HG03159 (cell line): ENCODE data around the gene SLC8A2.
"Not testable (repeated sequence)": the region's sequence is repeated elsewhere in the genome, so short reads cannot be mapped to it uniquely, and the experiment has no call there.

Experiments used
- ATAC-seq: cut with Tn5 transposase; IDR thresholded peaks from one replicate; pipeline ENCODE4 v1.9.1; 2021; ENCODE audit warnings: mild to moderate bottlenecking, moderate library complexity; ENCODE audit not compliant: unreplicated experiment

The SLC8A2 gene

GRCh38 chr19:47489072-47489914, 17.6 kb upstream of the SLC8A2 start:
- no peak for ATAC-seq

GRCh38 chr19:47487551-47488515, 16.1 kb upstream of the SLC8A2 start:
- ATAC-seq, result no peak

- no peak for ATAC-seq
Observed at GRCh38 chr19:47486900-47487299, 15.2 kb upstream of the SLC8A2 start.

- ATAC-seq, result not testable (repeated sequence)
Observed at GRCh38 chr19:47486220-47486619, 14.5 kb upstream of the SLC8A2 start.

DNA sequence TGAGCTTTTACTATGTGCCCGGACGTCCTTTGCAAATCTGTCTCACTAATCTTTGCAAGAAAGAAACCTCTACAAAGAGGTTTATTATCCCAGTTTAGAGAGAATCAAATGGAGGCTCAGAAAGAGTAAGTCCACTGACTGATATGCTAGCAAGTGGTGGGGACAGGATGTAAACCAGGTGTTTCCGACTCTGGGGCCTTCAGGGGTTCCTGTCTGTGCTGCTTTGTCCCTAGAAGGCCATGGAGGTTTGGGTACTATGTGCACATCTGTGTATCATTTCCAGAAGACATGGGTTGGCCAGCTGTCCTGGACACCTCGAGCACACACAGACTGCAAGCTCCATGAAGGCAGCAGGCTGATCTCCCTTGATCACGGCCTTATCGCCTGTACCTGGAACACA, 13.5 kb upstream of the SLC8A2 start:
- no peak for ATAC-seq

DNA sequence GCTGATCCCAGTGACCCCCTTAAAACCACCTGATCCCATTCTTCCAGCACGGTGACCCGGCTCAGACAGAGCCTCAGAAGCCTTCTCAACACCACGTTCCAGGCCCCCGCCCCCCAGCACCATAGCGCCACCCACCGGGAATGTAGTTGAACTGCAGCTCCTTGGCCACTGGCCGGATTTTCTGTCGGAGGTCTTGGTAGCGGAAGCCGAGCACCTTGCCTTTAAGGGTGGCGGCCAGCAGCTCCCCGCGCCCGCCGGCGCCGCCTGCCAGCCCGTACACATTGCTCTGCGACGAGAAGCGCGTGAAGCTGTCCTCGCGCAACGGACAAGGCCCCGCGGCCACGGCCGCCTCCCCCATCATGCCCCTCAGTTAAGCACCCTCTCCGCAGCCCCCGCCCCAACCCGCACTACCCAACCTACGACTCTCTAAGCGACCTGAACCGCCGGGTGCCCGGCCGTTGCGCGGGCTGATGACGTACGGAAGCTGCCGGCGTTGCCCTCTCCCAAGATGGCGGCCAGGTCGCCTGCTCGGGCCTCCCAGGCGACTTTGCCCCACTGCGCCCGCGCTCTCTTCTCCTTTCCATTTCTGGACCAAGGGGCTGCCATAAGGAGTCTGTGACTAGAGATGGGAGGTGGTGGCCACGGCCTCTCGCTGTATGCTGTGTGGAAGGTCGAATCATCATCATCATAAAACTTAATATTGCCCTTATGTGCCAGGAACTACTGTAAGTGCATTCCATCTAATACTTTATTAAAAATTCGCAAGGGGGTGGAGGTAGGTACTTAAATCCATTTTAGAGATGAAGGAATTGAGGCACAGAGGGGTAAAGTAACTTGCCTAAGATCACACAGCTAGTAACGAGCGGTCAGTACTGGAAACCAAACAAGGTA, 12.4 kb upstream of the SLC8A2 start, which contains the start of gene KPTN:
Gene KPTN (minus strand): TSS at position 420 of the 891 bp plus-strand sequence. CDS start 59 bp downstream, at position 361.
- peak; percentile 71 for ATAC-seq

DNA sequence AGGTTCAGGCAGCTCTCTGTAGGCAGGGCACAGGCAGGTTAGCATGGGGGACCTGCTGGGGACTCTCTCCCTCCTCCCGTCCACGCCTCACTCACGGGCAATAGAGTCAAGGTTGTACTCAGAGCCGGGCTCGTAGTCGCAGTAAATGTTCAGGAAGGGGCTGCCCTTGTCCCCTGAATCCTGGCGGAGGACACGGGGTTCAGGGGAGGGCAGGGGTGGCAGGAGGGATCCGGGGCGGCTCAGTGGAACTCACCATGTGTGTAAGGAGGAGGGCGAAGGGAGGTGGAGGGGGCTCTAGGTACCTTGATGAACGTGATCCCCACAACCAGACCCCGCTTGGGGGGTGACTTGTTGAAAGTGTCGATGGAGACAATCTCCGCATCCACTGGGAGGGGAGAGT, 11.5 kb upstream of the SLC8A2 start:
- ATAC-seq, result no peak

- ATAC-seq, result no peak
Observed at GRCh38 chr19:47481460-47482052, 9.9 kb upstream of the SLC8A2 start.

DNA sequence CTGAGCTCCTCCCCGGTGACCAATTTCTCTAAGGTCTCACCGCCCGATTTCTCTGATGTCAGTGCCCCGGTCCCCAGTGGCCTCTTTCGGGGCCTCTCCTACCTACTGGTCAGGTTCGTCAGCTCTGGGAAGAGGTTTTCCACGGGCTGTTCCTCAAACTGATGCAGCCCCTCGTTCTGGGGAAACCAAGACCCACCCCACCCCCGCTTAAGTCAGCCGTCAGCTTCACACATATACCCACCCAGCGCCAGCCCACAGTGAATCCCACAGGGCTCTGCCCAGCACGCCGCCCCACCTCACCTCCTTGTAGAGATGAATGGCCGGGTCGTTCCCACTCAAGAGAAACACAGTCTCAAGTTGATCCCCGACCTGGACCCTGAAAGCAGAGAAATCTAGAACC, 9.0 kb upstream of the SLC8A2 start:
- no peak for ATAC-seq

DNA sequence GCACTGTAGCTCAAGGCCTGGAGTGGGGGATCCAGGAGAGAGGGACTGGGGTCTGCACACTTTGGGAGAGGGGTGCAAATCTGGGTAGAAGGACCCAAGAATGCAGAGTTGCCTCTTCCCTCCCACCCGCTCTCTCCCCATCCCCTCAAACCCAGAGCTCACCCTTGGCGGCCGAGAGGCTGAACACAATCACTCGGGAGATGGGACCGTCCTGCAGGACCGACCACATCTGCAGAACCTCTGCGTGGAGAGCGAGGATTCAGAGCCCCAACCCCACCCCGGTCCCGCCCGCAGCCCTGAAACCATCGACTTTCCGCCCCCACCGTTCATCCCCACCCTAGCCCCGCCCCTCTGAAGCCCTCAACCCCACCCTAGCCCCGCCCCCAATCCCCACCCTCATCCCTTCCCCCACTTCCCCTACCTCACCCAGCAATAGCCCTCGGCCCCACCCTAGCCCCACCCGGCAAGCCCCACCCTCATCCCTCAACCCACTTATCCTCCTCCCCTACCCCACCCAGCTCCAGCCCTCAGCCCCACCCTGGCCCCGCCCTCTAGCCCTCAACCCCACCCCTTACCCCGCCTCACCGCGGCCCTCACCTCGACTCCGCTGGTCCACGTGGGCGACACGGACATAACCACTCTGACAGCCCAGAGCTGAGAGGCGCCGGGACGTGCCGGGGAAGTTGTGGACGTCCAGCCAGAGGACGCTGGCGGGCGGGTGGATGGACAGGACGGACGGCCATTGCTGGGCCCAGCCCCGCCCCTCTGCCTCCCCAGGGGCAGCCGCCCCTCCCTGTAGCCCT, 8.2 kb upstream of the SLC8A2 start:
- ATAC-seq, result no peak

DNA sequence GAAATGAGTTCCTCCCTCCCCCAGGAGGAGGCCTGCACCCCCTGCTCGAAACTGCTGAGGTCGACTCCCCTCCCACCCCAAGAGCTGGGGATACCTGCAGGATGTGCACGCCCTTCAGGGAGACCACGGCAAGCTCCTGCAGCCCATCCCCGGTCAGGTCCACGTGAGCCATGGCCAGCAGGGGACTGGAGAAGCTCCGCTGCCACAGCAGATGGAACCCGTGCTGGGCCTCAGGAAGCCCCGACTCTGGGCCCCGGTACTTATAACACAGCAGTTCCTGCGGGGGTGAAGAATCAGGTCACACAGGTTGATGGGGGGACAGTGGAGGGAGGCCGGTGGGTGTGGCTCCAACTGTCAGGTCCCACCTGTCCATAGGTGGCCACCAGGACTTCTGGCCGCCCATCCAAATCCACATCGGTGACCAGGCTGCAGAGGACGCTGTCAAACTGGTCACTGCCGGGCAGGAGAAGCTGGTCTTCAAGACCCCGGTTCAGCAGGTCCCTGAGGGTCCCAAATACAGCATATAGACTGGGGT, 4.8 kb upstream of the SLC8A2 start:
- no peak for ATAC-seq

- no peak for ATAC-seq
Observed at GRCh38 chr19:47475465-47475864, 3.8 kb upstream of the SLC8A2 start.

DNA sequence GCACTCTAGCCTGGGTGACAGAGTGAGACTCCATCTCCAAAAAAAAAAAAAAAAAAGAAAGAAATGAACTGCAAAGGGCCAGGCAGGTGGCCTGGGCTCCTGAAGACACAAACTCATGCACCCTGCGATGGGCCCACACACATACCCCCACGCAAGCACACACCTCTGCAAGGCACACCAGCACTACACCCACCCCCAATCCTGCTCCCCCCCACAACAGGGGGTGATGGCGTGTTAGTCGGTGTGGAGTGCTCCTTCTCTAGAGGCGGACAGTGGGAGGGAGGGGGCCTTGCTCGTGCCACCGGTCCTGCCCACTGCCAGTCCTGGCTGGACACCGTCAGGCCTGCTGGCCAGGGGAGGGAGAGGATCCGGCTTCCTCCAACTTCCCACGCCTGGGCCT, 1.6 kb upstream of the SLC8A2 start:
- no peak for ATAC-seq

GRCh38 chr19:47471381-47471732, 336 bp downstream of the SLC8A2 start:
- ATAC-seq, result no peak

DNA sequence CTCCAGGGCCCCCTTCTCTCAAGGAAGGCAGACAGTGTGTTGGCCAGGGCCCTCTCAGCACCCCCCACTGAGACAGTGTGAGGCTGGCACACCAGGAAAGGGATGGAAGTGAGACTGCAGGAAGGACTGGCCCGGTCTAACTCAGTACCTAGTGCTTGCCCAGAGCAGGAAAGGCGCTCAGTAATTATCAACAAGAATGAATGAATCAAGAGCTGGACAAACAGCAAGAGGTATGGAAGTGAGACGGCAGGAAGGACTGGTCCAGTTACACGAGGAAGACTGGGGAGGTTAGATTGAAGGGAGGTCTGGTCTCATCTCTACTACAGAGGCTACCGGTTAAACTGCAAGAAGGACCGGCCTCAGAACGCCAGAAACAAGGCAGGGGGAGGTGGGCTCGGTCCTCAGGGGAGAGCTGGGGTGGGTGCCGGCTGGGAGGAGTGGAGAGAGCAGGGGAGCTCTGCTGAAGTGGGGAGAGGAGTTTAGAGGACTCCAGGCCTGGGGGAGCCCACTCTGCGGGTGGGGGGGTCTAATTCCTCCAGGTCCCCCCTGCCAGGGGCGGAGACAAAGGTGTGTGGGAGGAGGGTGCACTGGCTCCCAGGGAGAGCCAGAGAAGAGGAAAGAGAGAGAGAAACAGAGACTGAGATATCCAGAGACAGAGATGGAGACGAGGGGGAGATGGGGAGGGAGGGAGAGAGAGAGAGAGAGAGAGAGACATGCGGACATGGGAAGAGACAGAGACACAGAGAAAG, 1.1 kb downstream of the SLC8A2 start:
- no peak for ATAC-seq

- ATAC-seq, result no peak
Observed at GRCh38 chr19:47469719-47470118, 2.0 kb downstream of the SLC8A2 start.

GRCh38 chr19:47469363-47469700, 2.4 kb downstream of the SLC8A2 start:
- no peak for ATAC-seq

GRCh38 chr19:47467914-47468313, 3.8 kb downstream of the SLC8A2 start:
- no peak for ATAC-seq

DNA sequence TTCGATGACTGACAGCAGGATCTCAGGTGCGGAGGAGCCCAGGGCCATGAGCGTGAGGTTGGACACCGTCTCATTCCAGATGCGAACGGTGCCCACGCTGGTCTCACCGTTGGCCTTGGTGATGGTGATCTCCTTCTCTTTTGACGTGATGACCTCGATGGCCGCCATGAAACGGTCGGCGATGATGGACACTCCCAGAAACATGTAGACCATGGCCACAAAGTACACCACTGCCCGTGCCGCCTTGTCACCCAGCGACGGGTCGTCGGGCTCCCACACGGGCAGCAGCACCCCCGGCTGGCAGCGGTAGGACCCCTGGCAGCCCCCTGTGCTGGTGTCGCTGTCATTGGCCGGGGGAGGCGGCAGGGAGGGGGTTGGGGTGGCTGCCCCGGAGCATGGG, 5.7 kb downstream of the SLC8A2 start:
- ATAC-seq, result no peak
